GM21390 (cell line): Measurements from ENCODE around the gene PCSK6.
A peak's percentile ranks its signal among the peaks of the same experiment; 100 is the strongest.

Experiments
- ATAC-seq: cut with Tn5 transposase; IDR thresholded peaks from one replicate; pipeline ENCODE4 v1.9.1; 2021; ENCODE audit not compliant: unreplicated experiment

Gene PCSK6

DNA sequence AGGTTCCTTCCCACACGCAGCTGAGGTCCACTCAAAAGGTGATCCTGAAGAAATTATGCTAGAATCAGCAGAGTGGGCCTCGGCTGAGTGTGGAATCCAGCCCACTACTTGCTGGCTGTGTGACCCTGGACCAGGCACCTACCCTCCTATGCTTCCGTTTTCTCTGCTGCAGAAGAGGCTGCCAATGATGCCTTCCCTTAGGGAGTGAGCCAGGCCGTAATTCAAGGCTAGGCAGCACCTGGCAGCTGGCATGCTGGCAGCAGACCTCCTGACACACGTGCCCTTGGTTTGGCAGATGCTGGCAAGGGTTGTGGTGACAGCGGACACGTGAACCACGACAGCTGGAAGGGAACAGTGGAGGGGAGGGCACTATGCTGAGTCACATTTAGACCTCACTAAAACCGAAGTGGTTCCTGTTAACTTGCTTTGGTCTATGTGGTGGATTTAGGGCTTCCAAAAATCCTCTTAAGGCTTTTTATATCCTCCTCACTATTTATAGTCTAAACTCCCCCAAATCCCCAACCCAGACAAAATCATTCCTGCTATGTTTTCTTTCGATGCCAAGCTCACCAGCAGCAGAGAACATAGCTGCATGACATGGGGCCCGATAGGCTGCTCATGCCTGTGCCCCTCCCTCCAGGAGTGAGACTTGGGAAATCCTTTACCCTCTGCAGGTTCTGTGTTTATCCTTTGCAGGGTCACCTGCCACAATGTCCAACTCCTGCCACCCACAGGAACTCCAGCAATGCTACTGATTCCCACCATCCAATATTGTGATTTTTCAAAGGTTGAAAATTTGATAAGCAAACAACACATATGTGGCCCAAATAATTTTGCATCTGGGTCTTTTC is 10.6 kb upstream of the PCSK6 start:
- peak; percentile 59 for ATAC-seq

GRCh38 chr15:101498717-101499480 is 9.4 kb upstream of the PCSK6 start:
- no peak for ATAC-seq

GRCh38 chr15:101498076-101498716 is 8.7 kb upstream of the PCSK6 start:
- ATAC-seq, result no peak

- ATAC-seq, result no peak
These were observed 8.1 kb upstream of the PCSK6 start for GRCh38 chr15:101497484-101498034.

DNA sequence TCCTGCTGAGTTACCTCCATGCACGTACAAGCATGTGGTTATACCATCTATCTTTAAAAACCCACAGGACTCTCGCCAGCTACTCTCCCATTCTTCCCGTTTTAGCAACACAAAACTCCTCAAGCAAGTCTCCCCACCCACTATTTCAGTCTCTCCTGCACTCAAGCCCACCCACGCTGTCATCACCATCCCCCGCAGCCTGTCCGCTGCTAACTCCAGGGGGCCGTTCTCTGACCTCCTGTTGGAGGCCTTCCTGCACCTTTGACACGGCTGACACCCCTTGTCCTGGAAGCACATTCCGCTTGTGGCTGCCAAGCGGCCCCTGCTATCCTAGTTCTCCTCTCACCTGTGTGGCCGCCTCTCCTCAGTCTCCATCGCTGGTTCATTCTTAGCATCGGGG is 7.5 kb upstream of the PCSK6 start:
- no peak for ATAC-seq

- ATAC-seq, result no peak
These were observed 6.9 kb upstream of the PCSK6 start for GRCh38 chr15:101496198-101496986.

GRCh38 chr15:101495334-101496197 is 6.1 kb upstream of the PCSK6 start:
- ATAC-seq, result no peak

- no peak for ATAC-seq
These were observed 4.8 kb upstream of the PCSK6 start for GRCh38 chr15:101494251-101494796.

- no peak for ATAC-seq
These were observed 3.5 kb upstream of the PCSK6 start for GRCh38 chr15:101492766-101493692.

DNA sequence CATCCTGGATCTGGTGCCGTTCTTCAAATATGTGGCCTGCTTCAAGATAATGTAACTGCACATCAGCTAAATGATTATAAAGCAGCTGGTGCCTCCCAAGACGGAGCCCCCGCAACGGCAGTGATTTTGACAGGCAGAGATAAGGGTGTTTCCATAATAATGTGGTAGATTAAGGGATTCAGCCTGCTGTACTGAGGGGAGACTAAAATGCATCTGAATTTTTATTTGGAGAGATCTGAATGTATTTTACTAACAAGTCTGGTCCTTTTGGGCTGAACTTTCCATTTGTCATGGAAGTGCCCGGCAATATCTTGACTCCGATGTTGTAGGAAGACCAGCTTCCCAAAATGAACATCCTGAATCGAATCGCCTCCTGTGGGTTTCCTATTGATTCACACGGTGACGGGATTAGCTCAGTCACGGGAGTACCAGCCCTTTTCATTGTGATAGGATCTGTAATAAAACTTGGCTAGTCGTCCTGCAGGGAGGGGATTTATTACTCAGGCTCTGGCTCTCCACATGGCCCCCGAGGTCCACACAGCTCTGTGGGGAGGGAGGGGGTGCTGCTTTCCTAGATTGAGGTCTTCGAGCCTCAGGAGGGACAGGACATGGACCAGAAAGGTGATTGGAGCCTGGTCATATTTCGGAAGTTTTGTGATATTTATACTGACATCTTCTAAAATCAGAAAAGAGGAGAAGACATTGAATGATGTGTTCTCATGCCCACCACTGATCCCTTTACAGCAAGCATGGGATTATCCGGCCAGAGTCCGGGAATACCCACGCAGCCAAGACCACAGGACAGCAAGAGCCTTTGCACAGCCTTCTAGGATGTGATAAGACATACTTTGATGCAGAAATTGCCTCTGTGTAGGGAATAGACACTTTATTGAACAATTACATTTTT is 2.5 kb upstream of the PCSK6 start:
- ATAC-seq, result no peak

GRCh38 chr15:101490922-101491733 is 1.6 kb upstream of the PCSK6 start:
- no peak for ATAC-seq

- ATAC-seq, result no peak
These were observed 943 bp upstream of the PCSK6 start for GRCh38 chr15:101490408-101490891.

DNA sequence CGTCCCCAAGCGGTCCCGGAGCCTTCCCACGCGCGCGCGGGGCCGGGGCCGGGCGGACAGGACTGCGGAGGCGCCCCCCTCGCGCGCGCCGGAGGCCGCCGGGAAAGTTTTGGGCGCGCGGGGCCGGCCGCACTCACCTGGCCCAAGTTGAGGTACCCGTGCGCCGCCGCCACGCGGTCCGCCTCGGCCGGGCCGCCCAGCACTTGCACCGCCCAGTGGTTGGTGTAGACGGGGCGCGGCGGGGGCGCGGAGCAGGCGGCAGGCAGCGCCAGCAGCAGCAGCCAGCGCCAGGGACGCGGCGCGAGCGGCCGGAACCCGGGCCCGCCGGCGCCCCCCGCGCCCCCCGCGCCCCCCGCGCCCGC is 289 bp downstream of the PCSK6 start:
- no peak for ATAC-seq

DNA sequence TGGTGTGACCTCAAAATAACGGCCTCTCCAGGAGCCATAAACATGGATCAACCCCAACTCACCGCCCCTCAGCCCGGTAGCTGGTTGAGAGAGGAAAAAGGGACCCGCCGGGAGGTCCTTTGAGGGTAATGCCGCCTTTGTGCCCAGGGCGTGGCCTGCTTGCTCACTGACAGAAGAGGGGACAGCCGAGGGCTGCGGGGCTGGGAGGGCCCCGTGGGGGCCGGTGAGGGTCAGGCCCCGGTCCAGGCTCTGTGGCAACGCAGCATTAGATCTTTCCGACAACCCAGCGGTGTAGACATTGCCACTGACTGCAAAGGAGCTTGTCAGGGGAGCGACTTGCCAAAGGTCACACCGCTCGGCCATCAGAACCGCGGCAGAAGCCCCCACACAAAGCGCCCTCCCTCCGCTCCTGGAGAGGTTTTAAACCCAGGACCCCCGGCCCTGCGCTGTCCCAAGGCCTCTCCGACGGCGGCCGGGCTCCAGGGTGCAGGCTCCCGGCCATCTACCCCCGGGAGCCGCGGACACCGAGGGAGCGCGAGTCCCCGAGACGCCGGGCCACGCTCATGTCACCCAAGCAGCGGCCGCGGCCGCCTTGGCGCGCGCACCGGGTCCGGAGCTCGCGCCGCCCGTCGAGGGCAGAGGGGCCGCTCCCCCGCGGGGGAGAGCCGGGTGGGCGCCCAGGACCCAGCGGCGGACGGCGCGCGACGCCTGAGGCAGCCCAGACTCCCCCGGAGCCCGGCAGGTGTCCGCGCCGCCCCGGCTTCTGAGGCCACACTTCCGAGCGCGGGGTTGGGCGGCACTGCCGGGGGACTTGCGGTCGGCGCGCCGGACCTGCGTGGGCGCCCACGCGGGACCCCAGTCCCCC is 975 bp downstream of the PCSK6 start:
- no peak for ATAC-seq

GRCh38 chr15:101486696-101487459 is 2.6 kb downstream of the PCSK6 start:
- no peak for ATAC-seq
